ENCODE data around the gene SOHLH1.

SOHLH1 gene, protein sequence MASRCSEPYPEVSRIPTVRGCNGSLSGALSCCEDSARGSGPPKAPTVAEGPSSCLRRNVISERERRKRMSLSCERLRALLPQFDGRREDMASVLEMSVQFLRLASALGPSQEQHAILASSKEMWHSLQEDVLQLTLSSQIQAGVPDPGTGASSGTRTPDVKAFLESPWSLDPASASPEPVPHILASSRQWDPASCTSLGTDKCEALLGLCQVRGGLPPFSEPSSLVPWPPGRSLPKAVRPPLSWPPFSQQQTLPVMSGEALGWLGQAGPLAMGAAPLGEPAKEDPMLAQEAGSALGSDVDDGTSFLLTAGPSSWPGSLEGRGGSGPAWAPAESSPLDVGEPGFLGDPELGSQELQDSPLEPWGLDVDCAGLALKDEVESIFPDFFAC

DNA sequence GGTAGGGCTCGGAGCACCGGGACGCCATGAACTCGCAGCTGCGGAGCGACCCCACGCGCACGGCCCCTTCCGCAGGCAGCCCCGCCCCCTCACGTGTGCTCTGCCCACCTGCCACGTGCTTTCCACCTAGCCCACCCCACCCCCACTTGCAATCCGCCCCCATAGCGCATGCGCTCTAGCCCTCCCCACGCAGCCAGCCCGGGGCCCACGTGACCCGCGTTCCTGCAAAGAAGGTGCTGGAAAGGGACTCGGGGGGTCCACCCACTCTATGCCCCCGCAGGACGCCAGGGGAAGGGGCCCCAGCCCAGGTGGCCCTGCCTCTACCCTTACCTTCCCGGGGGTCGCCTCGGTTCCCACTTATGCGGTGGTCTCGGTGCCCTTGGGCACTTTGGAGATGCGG, at the start of gene SOHLH1:
TSS of gene SOHLH1 (minus strand) at position 42 of the 400 bp plus-strand sequence. CDS start at position 28, 14 bp downstream.
- TF ChIP-seq CTCF (IDR thresholded peaks at IDR 0.05; ENCODE audit: low read length), result no peak
- no peak for TF ChIP-seq EZH2 (IDR thresholded peaks at IDR 0.05; ENCODE audit: borderline replicate concordance, low read length)
- H3K9ac ChIP-seq (ENCODE audit: low read length), result no peak within 1 kb of the TSS
- no peaks in the 10 kb centered on the region for H4K20me1 ChIP-seq (ENCODE audit: insufficient read depth, low read length)
- H3K79me2 ChIP-seq (ENCODE audit: insufficient read depth, low read length), result no peaks in the 10 kb centered on the region
- H3K9me3 ChIP-seq (ENCODE audit: low read length), result no peaks in the 10 kb centered on the region
- H3K4me1 ChIP-seq (ENCODE audit: insufficient read depth, low read length, severe bottlenecking), result no peaks in the 10 kb centered on the region
- no peak within 1 kb of the TSS for H3K4me3 ChIP-seq (ENCODE audit: low read depth, low read length, poor library complexity, severe bottlenecking)
- no peak within 1 kb of the TSS for H3K4me2 ChIP-seq (ENCODE audit: low read length)
- no peak within 1 kb of the TSS for H2AFZ ChIP-seq (ENCODE audit: low read length)
- no peaks in the 10 kb centered on the region for H3K9me2 ChIP-seq (ENCODE audit: low read depth, low read length)
- H3K27me3 ChIP-seq (ENCODE audit: insufficient read depth, low read length), result no peaks in the 10 kb centered on the region
- H3K27ac ChIP-seq (ENCODE audit: low read depth, low read length, poor library complexity, severe bottlenecking), result no peak within 1 kb of the TSS
- no peaks in the 10 kb centered on the region for H3F3A ChIP-seq (ENCODE audit: insufficient read depth, low read length)
- H3K36me3 ChIP-seq (ENCODE audit: insufficient read depth, low read length), result no peaks in the 10 kb centered on the region

DNA sequence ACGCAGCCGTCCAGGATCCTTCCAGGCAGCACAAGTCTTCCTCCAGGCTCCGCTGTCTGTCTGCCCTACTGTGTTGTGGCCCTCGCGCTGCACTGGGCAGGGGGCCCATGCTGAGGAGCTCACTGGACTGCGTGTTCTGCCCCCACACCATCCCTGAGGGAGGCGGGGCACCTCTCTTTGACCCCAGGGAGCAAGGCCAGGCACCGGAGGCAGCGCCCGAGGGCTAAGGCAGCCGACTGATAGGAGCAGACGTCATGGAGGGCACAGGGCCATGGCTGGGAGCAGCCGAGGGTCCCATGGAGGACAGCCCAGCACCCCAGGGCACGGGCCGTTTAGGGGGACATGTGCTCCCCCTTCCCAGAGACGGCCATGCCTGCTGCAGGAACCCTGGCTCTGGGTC, 49.4 kb upstream of the SOHLH1 start:
- TF ChIP-seq CTCF (IDR thresholded peaks at IDR 0.05; ENCODE audit: low read length) (no peak), EZH2 (IDR thresholded peaks at IDR 0.05; ENCODE audit: borderline replicate concordance, low read length) (no peak)
- H4K20me1 ChIP-seq (ENCODE audit: insufficient read depth, low read length), result no peaks in the 10 kb centered on the region
- H2AFZ ChIP-seq (ENCODE audit: low read length), result no peak overlapping the region
- H3K9me2 ChIP-seq (ENCODE audit: low read depth, low read length), result no peaks in the 10 kb centered on the region
- H3K36me3 ChIP-seq (ENCODE audit: insufficient read depth, low read length), result no peaks in the 10 kb centered on the region
- no peaks in the 10 kb centered on the region for H3K4me1 ChIP-seq (ENCODE audit: insufficient read depth, low read length, severe bottlenecking)
- H3K9ac ChIP-seq (ENCODE audit: low read length), result no peak overlapping the region
- peaks cover 4% of the 10 kb centered on the region; the same call in 1 of the 2 replicates for H3K27me3 ChIP-seq (ENCODE audit: insufficient read depth, low read length)
- H3K4me2 ChIP-seq (ENCODE audit: low read length), result no peak overlapping the region
- H3K79me2 ChIP-seq (ENCODE audit: insufficient read depth, low read length), result no peaks in the 10 kb centered on the region
- H3K27ac ChIP-seq (ENCODE audit: low read depth, low read length, poor library complexity, severe bottlenecking), result no peak overlapping the region
- no peak overlapping the region for H3K4me3 ChIP-seq (ENCODE audit: low read depth, low read length, poor library complexity, severe bottlenecking)
- no peaks in the 10 kb centered on the region for H3K9me3 ChIP-seq (ENCODE audit: low read length)
- no peaks in the 10 kb centered on the region for H3F3A ChIP-seq (ENCODE audit: insufficient read depth, low read length)

GRCh38 chr9:135747311-135747710, 48.0 kb upstream of the SOHLH1 start:
- no peaks in the 10 kb centered on the region for H3K36me3 ChIP-seq (ENCODE audit: insufficient read depth, low read length)
- H3K79me2 ChIP-seq (ENCODE audit: insufficient read depth, low read length), result no peaks in the 10 kb centered on the region
- H3K27ac ChIP-seq (ENCODE audit: low read depth, low read length, poor library complexity, severe bottlenecking), result no peak overlapping the region
- no peaks in the 10 kb centered on the region for H3K9me3 ChIP-seq (ENCODE audit: low read length)
- no peak overlapping the region for H3K4me3 ChIP-seq (ENCODE audit: low read depth, low read length, poor library complexity, severe bottlenecking)
- no peaks in the 10 kb centered on the region for H4K20me1 ChIP-seq (ENCODE audit: insufficient read depth, low read length)
- no peak overlapping the region for H3K4me2 ChIP-seq (ENCODE audit: low read length)
- H2AFZ ChIP-seq (ENCODE audit: low read length), result no peak overlapping the region
- H3K9ac ChIP-seq (ENCODE audit: low read length), result no peak overlapping the region
- peaks cover 4% of the 10 kb centered on the region; the same call in 1 of the 2 replicates for H3K27me3 ChIP-seq (ENCODE audit: insufficient read depth, low read length)
- no peaks in the 10 kb centered on the region for H3K4me1 ChIP-seq (ENCODE audit: insufficient read depth, low read length, severe bottlenecking)
- TF ChIP-seq EZH2 (IDR thresholded peaks at IDR 0.05; ENCODE audit: borderline replicate concordance, low read length), result no peak
- TF ChIP-seq CTCF (IDR thresholded peaks at IDR 0.05; ENCODE audit: low read length), result no peak
- H3F3A ChIP-seq (ENCODE audit: insufficient read depth, low read length), result no peaks in the 10 kb centered on the region
- no peaks in the 10 kb centered on the region for H3K9me2 ChIP-seq (ENCODE audit: low read depth, low read length)

Data from OCI-LY1 (cell line).